ENCODE data around the gene ZEB2.

The ZEB2 gene

DNA sequence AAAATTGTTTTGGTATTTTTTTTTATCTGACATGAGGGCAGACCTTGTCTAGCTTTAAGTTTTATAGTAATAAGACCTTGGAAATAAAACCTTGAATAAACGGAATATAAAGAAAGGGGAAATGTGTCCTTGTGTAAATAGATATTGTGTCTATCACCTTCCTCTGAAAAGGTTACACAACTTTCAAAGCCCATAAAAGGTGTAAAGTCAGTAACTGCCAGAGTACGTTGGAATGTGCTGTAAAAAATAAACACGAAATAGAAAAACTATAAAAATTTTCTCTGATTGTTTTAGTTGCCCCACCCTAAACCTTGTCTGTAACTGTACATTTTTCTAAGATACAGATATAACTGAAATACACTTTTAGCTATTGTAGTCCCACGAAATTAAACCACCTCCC is 82.3 kb downstream of the ZEB2 start:
- DNase-seq, result no peak
- H3K4me3 ChIP-seq (ENCODE audit: low read depth, low read length), result no peak overlapping the region
- H3K36me3 ChIP-seq, result no peaks in the 10 kb centered on the region
- no peaks in the 10 kb centered on the region for H3K27me3 ChIP-seq
- no peaks in the 10 kb centered on the region for H3K9me3 ChIP-seq
- H3K4me1 ChIP-seq, result peaks cover 8% of the 10 kb centered on the region
- TF ChIP-seq, protein P1, sequence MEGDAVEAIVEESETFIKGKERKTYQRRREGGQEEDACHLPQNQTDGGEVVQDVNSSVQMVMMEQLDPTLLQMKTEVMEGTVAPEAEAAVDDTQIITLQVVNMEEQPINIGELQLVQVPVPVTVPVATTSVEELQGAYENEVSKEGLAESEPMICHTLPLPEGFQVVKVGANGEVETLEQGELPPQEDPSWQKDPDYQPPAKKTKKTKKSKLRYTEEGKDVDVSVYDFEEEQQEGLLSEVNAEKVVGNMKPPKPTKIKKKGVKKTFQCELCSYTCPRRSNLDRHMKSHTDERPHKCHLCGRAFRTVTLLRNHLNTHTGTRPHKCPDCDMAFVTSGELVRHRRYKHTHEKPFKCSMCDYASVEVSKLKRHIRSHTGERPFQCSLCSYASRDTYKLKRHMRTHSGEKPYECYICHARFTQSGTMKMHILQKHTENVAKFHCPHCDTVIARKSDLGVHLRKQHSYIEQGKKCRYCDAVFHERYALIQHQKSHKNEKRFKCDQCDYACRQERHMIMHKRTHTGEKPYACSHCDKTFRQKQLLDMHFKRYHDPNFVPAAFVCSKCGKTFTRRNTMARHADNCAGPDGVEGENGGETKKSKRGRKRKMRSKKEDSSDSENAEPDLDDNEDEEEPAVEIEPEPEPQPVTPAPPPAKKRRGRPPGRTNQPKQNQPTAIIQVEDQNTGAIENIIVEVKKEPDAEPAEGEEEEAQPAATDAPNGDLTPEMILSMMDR (IDR thresholded peaks at IDR 0.05; ENCODE audit: low read depth, low read length), result no peak

DNA sequence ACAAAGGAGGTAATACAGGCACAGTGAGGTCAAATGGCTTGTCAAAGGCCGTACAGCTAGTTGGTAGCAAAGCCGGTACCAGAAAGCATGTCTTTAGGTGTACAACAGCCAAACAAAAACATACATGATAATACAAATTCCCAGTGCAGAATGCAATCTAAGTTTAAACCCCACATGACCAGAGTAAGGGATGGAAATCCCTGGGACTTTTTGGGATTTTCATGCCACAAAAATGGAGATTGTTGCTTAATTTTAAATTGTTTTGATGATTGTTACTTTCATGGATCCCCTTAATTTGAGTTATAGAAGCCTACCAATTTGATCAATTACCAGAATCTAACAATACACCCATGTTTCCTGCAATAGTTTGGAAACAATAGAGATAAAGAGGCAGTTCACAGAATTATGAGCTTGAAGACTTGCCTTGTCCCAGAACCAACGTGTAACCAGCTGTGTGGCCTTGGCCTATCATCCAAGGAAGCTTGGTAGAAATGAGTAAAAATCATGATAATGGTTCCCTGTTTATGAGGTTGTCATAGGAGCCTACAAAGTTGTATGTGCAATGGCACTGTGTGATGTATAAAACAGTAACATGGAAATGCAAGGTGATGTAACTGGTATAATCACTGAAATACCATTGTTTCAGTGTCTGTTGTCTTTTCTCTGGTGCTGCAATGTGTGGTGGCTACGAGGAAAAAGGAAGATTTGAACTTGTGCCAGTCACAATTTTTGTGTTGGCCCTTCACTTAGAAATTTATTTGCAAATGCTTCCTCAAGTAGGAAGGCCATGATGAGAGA is 85.3 kb downstream of the ZEB2 start:
- no peaks in the 10 kb centered on the region; the same call in 1 of the 2 replicates for H3K36me3 ChIP-seq
- TF ChIP-seq, protein P1 (IDR thresholded peaks at IDR 0.05; ENCODE audit: low read depth, low read length), result no peak
- no peaks in the 10 kb centered on the region for H3K9me3 ChIP-seq

DNA sequence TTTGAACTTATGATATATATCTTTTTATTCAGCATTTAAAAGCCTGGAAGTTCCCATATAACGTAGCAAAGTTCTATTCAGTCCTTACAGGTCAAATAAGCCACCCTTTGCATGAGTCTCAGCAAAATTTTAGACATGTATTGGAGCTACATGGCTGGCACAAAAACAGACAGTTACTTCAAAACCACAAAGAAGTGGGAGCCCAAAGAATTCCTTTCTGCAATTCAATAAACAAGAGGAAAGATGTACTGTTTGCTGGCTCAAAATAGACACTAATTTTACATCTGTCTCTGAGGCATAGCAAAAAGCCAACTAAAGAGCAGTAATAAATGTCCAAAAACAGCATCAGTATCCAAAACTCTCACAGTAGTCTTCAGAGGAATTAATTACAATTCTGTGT is 87.0 kb downstream of the ZEB2 start:
- DNase-seq, result no peak
- no peak overlapping the region for H3K4me3 ChIP-seq (ENCODE audit: low read depth, low read length)
- H3K27me3 ChIP-seq, result no peaks in the 10 kb centered on the region
- H3K9me3 ChIP-seq, result no peaks in the 10 kb centered on the region
- H3K36me3 ChIP-seq, result peaks cover 3% of the 10 kb centered on the region
- TF ChIP-seq, protein P1 (IDR thresholded peaks at IDR 0.05; ENCODE audit: low read depth, low read length), result no peak
- peaks cover 6% of the 10 kb centered on the region; the same call in 1 of the 2 replicates for H3K4me1 ChIP-seq

More for the DNA sequence above, 85.3 kb downstream of the ZEB2 start:
- Histone ChIP-seq H3K4me3 (ENCODE audit: low read depth, low read length) (no peak overlapping the region), H3K4me1 (peaks cover 13% of the 10 kb centered on the region), H3K27me3 (no peaks in the 10 kb centered on the region)
- DNase-seq, result no peak

DNA sequence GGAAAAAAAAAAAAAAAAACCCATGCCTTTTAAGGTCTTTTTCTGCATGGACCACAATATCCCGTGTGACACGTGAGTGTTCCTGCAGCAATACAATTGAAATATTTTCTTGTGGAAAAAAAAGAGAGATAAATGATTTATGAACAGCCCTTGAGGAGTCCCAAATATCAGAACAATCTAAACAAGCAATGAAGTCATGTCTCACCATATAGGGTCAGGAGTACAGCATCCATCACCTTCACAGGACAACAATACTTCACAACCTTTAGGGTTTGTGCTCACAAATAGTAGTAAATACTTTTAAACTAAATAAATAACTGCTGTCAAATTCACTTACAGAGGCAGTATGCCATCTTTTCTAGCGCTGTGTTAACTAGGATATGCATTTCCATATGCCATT is 87.9 kb downstream of the ZEB2 start:
- TF ChIP-seq, protein P1 (IDR thresholded peaks at IDR 0.05; ENCODE audit: low read depth, low read length), result no peak
- no peak for DNase-seq
- no peaks in the 10 kb centered on the region for H3K9me3 ChIP-seq
- peaks cover 3% of the 10 kb centered on the region for H3K36me3 ChIP-seq
- peaks cover 6% of the 10 kb centered on the region; the same call in 1 of the 2 replicates for H3K4me1 ChIP-seq
- no peaks in the 10 kb centered on the region for H3K27me3 ChIP-seq
- no peak overlapping the region for H3K4me3 ChIP-seq (ENCODE audit: low read depth, low read length)

DNA sequence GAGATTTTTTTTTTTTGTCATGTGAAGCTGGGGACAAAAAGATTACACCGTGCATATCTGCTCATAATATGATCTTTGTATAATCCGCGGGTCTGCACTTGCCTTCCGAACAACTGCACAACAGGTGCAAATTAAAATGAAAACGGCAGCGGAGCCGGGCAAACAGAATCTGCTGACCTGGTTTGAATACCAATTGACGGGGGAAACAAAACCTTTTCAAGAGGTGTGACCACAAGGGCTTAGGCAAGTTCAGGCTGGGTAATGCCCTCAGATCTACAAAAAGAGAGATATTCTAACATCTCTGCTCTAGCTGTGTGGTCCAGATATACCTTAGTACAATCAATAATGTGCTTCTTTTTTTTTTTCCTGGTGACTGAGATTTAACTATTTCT is 88.5 kb downstream of the ZEB2 start:
- H3K27me3 ChIP-seq, result no peaks in the 10 kb centered on the region
- DNase-seq, result no peak
- TF ChIP-seq, protein P1 (IDR thresholded peaks at IDR 0.05; ENCODE audit: low read depth, low read length), result no peak
- H3K4me1 ChIP-seq, result peaks cover 6% of the 10 kb centered on the region; the same call in 1 of the 2 replicates
- H3K4me3 ChIP-seq (ENCODE audit: low read depth, low read length), result no peak overlapping the region; the same call in 1 of the 2 replicates
- no peaks in the 10 kb centered on the region for H3K9me3 ChIP-seq
- H3K36me3 ChIP-seq, result peaks cover 3% of the 10 kb centered on the region

DNA sequence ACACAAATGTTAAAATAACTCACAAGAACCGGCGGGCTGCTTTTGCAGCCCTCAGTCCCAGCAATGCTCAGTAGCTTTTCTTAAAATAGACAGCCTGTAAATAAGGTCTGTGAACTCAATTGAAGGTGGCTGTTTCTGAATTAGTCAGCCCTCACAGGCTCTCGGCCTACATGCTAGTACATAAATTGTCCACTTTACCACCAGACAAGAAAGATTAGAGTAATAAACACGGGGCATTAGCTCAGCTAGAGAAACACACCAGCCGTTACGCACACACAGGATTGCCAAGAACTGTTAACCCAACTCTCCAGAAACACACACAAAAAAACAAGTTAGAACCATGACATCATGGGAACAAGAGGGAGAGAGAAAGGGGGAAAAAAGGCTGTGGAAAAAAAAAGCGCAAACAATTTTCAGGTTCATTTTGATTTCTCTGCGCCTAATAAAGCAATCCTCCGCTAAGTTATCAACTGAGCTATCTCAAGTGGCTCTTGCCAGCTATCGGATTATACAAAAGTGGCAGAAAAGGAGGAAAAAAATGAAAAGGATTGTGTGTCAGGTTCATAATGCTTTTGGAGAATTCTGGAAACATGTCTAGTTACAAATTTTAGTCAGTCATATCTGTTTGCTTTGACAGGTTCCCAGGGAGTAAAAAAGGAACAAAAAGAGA is 89.1 kb downstream of the ZEB2 start:
- no peak overlapping the region; the same call in 1 of the 2 replicates for H3K4me3 ChIP-seq (ENCODE audit: low read depth, low read length)
- TF ChIP-seq, protein P1 (IDR thresholded peaks at IDR 0.05; ENCODE audit: low read depth, low read length), result no peak
- H3K36me3 ChIP-seq, result peaks cover 3% of the 10 kb centered on the region
- H3K4me1 ChIP-seq, result peaks cover 6% of the 10 kb centered on the region; the same call in 1 of the 2 replicates
- H3K27me3 ChIP-seq, result no peaks in the 10 kb centered on the region
- no peak for DNase-seq
- no peaks in the 10 kb centered on the region for H3K9me3 ChIP-seq
